ENCODE measurements around the gene JHY.

The JHY gene

GRCh38 chr11:122872046-122872445 lies 10.5 kb upstream of the JHY start:
- no peak for DNase-seq (ENCODE audit: low read depth)

GRCh38 chr11:122874991-122875390 lies 7.6 kb upstream of the JHY start:
- DNase-seq (ENCODE audit: low read depth) = no peak

- no peak for DNase-seq (ENCODE audit: low read depth)
These were observed 4.8 kb upstream of the JHY start for GRCh38 chr11:122877732-122878131.

- no peak for DNase-seq (ENCODE audit: low read depth)
These were observed 2.8 kb upstream of the JHY start for GRCh38 chr11:122879785-122880184.

- DNase-seq (ENCODE audit: low read depth) = peak; percentile 8
These were observed 492 bp downstream of the JHY start for GRCh38 chr11:122882857-122883645.

- peak; percentile 94 for DNase-seq (ENCODE audit: low read depth)
These were observed 1.1 kb downstream of the JHY start for GRCh38 chr11:122883646-122883979.

GRCh38 chr11:122888162-122888561 lies 5.6 kb downstream of the JHY start:
- no peak for DNase-seq (ENCODE audit: low read depth)

GRCh38 chr11:122893131-122893530 lies 10.6 kb downstream of the JHY start:
- no peak for DNase-seq (ENCODE audit: low read depth)

- DNase-seq (ENCODE audit: low read depth) = no peak
These were observed 13.0 kb downstream of the JHY start for GRCh38 chr11:122895563-122895962.

- no peak for DNase-seq (ENCODE audit: low read depth)
These were observed 15.1 kb downstream of the JHY start for GRCh38 chr11:122897606-122898210.

- no peak for DNase-seq (ENCODE audit: low read depth)
These were observed 16.2 kb downstream of the JHY start for GRCh38 chr11:122898799-122899198.

- DNase-seq (ENCODE audit: low read depth) = no peak
These were observed 18.1 kb downstream of the JHY start for GRCh38 chr11:122900587-122901202.

- no peak for DNase-seq (ENCODE audit: low read depth)
These were observed 20.4 kb downstream of the JHY start for GRCh38 chr11:122902951-122903350.

GRCh38 chr11:122910775-122911174 lies 28.2 kb downstream of the JHY start:
- DNase-seq (ENCODE audit: low read depth) = no peak

GRCh38 chr11:122917311-122917710 lies 34.8 kb downstream of the JHY start:
- DNase-seq (ENCODE audit: low read depth) = peak; percentile 23

GRCh38 chr11:122918734-122919133 lies 36.2 kb downstream of the JHY start:
- DNase-seq (ENCODE audit: low read depth) = no peak

GRCh38 chr11:122920579-122920978 lies 38.0 kb downstream of the JHY start:
- no peak for DNase-seq (ENCODE audit: low read depth)

- DNase-seq (ENCODE audit: low read depth) = no peak
These were observed 40.3 kb downstream of the JHY start for GRCh38 chr11:122922893-122923292.

- no peak for DNase-seq (ENCODE audit: low read depth)
These were observed 40.7 kb downstream of the JHY start for GRCh38 chr11:122923302-122923701.

GRCh38 chr11:122931510-122931909 lies 49.0 kb downstream of the JHY start:
- no peak for DNase-seq (ENCODE audit: low read depth)

- DNase-seq (ENCODE audit: low read depth) = no peak
These were observed 50.9 kb downstream of the JHY start for GRCh38 chr11:122933416-122933815.

- DNase-seq (ENCODE audit: low read depth) = no peak
These were observed 55.4 kb downstream of the JHY start for GRCh38 chr11:122937983-122938382.

- no peak for DNase-seq (ENCODE audit: low read depth)
These were observed 56.0 kb downstream of the JHY start for GRCh38 chr11:122938557-122938956.

GRCh38 chr11:122951211-122951610 lies 68.7 kb downstream of the JHY start:
- no peak for DNase-seq (ENCODE audit: low read depth)

Data from stromal cell of bone marrow (primary cell).